ENCODE data around the gene FCHSD2. TPM values are rescaled to one million over a fixed set of nuclear protein-coding genes. Genes with fewer than 3 reads are reported as not detected.
A peak's percentile ranks its signal among the peaks of the same experiment; 100 is the strongest.
"Not testable (repeated sequence)": the region's sequence is repeated elsewhere in the genome, so short reads cannot be mapped to it uniquely, and the experiment has no call there.

FCHSD2 gene
- polyA plus RNA-seq, 3 donors = 34.3 to 38.3 (median 34.6) TPM

DNA sequence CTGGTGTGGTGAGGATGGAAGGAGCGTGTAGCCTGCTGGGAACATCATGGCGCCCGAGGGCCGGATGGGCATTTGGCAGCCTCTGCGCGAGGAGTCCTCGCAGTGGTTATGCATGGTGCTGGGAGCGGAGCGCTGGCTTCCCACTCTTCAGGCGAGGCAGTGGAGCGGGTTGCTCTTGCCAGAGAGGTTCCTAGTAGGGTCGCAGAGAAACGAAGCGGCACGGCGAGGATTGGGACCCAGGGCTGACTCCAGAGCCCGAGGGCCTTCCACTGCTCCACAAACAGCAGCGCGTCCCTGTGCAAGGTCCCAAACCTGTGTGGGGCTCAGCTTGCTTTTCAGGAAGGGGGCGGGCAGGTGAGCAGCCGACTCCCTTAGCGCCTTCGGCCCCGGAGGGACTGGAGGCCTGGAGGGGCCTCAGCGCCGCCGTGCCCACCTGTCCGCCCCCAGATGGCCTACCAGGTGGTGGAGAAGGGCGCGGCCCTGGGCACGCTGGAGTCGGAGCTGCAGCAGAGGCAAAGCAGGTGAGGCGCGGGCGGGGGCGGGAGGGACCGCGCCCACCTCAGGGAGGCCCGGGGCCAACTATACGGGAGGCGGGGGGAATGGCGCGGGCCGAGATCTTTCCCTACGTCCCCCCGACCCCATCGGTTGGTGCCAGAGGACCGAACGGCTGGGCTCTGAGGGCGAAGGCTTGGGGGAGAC is 320.7 kb downstream of the FCHSD2 start:
- DNase-seq = no peak

- no peak for DNase-seq
Observed at GRCh38 chr11:72820439-72821139, 321.5 kb downstream of the FCHSD2 start.

DNA sequence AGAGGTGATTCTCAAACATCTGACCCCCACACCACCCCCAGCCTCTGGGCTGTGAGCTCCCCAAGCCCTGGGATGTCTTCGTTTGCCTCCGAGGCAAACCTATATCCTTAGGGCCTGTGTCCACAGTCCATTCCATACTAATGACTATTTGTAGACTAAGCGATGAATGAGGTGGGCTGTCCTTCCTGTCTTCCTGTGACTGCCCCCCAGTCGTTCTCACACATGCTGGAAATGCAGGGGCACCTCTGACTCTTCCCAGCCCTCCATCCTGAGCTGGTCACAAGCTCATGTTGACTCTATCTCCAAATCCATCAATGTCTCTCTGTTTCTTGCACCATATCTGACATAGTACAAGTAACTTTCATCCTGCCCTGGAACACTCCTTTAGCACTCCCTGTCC is 323.1 kb downstream of the FCHSD2 start:
- no peak for DNase-seq

- no peak for DNase-seq
Observed at GRCh38 chr11:72817966-72818365, 324.2 kb downstream of the FCHSD2 start.

DNA sequence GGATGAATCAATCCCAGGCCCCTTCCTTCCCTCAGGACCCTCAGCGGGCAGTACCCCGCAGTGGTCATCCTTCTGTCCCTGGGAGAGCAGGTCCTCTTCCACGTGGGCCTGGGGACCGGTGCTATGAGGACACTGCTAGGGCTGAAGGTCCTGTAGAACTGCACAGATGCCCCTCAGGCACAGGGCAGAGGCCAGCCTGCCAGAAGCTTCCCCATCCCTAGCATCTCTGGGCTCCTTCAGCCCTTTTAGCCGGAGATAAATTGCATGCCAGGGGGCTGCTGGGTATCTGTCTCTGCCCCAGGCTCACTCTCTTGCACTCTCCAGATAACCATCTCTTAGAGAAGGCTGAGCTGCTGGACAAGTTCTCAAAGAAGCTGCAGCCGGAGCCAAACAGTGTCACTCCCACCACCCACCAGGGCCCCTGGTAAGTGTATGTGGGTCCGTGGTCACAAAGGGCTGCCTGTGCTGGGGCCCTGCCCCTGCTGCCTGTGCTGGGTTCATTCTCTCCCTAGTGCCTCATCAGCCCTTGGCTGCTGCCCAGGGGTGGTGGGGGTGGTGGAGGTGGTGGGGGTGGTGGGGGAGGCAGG is 325.6 kb downstream of the FCHSD2 start:
- DNase-seq = no peak

DNA sequence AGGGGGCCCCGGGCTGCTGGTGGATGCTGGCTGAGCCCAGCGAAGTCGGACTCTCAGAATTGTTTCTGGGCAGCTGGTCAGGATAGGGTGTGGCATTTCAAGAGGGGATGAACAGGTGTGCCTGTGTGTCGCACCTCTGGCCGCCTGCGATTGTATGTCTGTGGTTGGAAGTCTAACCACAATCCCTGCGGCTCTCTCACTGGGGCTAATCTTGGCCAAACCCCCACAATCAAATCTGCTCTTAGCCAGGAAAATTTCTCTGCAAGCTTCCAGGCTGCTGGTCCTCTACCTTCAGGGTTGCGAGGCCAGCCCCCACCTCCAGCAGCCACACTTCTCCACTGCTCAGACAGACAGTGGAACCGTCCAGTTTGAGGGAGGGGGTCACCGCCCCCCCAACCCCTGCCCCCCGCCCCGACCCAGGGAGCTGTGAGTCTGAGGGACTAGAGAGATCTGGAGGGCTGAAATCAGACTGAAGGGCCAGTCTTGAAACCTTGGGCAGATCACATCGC is 327.0 kb downstream of the FCHSD2 start:
- no peak for DNase-seq

DNA sequence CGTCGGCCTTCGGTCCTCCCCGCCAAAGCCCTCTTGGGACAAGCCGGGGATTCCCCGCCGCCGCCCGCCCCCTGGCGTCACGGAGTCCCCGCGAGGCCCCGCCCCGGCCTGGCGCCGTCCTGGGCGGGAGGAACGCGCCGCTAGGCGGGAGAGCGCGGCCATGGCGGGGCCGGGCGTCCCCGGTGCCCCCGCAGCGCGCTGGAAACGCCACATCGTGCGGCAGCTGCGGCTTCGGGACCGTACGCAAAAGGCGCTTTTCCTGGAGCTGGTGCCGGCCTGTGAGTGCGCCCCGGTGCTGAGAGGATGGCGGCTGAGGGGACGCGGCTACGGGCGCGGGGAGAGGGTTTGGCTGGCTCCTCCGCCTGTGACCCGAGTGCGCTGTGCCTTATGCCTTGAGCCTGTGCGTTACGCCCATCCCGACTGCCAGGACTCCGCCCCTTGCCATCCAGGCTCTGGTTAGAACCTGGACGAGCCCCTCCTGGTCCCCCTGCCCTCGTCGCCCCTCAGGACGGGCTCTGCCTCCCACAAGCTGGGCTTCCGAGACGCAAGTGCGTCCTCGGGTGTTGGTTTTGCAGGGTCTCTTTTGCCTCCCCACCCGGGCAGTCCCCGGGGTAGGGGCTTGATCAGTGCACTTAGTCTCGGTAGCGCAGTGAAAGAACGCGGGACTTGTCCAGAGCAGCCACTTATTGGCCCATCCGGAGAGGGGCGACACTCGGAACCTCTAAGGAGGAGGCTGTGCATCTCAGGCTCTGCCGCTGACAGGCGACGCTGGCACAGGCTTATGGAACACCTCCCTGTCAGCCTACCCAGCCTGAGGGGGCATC is 327.6 kb downstream of the FCHSD2 start, which contains the start of gene ATG16L2:
Gene ATG16L2 (plus strand): TSS at position 126 of the 824 bp plus-strand sequence. CDS start 35 bp downstream, at position 161.
- peak; percentile 89 for DNase-seq

DNA sequence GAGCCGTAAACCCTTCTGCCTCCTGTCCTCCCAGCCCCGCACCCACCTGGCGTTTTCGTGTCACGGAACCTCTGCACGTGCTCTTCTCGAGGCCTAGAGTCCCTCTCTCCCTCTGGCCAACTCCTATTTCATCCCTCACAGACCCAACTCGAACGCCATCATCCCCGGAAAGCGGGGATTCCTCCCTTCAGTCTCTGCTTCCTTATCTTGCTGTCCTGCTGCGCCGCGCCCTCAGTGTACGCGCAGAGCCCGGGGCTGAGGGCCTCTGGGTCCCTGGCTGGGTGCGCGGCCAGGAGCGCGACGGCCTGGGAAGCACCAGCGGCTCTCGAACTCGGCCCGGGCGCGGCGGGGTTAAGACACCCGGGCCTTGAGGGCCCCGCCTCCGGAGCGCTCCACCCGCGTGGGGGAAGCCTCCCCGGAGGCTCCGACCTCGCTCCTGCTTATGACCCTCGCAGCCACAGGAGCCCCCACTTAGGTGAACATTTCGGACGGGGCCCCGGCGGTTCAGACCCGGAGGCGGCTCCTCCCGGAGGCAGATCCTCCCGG is 328.3 kb downstream of the FCHSD2 start:
- peak; percentile 79 for DNase-seq

- no peak for DNase-seq
Observed at GRCh38 chr11:72812967-72813739, 329.0 kb downstream of the FCHSD2 start.

DNA sequence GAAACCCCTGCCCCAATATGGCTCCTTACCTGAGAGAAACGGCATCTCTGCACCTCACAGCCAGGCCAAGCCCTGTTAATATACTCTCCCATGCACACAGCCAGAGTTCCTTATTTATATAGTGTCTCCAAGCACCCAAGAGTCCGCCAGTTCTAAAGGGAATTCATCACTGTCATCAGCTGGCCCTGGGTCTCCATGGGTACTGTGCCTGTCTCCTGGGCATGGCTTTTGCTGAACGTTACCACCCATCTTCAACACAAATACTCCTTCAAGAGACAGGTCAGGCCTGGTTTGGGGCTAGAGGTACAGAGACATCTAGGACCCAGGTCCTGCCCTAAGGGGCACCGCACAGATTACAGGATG is 329.5 kb downstream of the FCHSD2 start:
- no peak for DNase-seq

DNA sequence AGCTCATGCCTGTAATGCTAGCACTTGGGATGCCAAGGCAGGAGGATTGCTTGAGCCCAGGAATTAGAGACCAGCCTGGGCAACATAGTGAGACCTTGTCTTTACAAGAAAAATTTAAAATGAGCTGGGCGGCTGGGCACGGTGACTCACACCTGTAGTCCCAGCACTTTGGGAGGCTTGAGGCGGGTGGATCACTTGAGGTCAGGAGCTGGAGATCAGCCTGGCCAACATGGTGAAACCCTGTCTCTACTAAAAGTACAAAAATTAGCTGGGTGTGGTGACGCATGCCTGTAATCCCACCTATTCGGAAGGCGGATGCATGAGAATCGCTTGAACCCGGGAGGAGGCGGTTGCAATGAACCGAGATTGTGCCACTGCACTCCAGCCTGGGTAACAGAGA is 330.4 kb downstream of the FCHSD2 start:
- DNase-seq = not testable (repeated sequence)

GRCh38 chr11:72808331-72808798 is 333.8 kb downstream of the FCHSD2 start:
- DNase-seq = no peak

- DNase-seq = no peak
Observed at GRCh38 chr11:72807792-72808191, 334.3 kb downstream of the FCHSD2 start.

DNA sequence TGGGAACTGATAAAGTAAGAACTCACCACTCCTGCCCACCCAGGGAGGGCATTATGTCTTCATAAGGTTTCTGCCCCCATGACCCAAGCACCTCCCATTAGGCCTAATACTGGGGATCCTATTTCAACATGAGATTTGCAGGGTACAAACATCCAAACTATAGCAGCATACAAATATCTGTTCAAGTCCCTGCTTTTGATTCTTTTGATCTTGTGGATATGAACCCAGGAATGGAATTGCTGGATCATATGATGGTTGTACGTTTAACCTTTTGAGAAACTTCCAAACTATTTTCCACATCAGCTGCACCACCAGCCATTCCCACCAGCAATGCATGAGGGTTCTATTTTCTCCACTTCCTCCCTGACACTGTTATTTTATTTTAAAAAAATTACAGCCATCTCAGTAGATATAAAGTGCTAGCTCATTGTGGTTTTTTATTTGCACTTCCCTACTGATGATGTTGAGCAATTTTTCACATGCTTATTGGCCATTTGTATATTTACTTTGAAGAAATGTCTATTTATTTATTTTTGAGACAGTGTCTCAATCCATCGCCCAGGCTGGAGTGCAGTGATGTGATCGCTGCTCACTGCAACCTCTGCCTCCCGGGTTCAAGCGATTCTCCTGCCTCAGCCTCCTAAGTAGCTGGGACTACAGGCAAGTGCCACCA is 335.0 kb downstream of the FCHSD2 start:
- no peak for DNase-seq

DNA sequence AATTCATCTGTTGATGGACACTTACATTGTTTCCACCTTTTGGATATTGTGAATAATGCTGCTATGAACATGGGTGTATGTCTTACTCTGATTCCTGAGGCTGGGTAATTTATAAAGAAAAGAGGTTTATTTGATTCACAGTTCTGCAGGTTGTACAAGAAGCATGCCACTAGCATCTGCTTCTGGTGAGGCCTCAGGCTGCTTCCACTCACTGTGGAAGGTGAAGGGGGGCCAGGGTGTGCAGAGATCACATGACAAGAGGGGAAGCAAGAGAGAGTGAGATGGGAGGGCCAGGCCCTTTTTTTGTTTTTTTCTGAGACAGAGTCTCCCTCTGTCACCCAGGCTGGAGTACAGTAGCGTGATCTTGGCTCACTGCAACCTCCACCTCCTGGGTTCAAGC is 335.7 kb downstream of the FCHSD2 start:
- not testable (repeated sequence) for DNase-seq

- DNase-seq = no peak
Observed at GRCh38 chr11:72805216-72805615, 336.9 kb downstream of the FCHSD2 start.

GRCh38 chr11:72802822-72803221 is 339.3 kb downstream of the FCHSD2 start:
- no peak for DNase-seq

DNA sequence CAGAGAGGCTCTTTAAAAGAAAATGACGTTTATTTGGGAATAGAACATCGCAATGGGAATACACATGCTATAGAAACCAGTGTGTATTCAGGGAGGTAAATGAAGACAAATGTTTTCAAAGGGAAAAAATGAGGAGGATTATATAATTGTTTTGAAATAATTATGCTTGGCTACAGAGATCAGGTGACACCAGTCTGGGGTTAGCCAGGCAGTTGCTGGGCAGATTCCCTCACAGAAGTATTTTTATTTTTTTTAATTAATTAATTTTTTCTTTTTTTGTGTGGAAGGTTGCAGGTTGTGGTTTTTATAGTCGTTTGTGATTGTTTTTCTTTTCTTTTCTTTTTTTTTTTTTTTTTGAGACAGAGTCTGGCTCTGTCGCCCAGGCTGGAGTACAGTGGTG is 342.7 kb downstream of the FCHSD2 start:
- no peak for DNase-seq

- no peak for DNase-seq
Observed at GRCh38 chr11:72798361-72798760, 343.8 kb downstream of the FCHSD2 start.
